ENCODE results near the gene COPZ1. TPM values are rescaled to one million over a fixed set of nuclear protein-coding genes. Genes with fewer than 3 reads are reported as not detected.

Gene COPZ1
- total RNA-seq, 1 donor from 2014 or later: 196 TPM

DNA sequence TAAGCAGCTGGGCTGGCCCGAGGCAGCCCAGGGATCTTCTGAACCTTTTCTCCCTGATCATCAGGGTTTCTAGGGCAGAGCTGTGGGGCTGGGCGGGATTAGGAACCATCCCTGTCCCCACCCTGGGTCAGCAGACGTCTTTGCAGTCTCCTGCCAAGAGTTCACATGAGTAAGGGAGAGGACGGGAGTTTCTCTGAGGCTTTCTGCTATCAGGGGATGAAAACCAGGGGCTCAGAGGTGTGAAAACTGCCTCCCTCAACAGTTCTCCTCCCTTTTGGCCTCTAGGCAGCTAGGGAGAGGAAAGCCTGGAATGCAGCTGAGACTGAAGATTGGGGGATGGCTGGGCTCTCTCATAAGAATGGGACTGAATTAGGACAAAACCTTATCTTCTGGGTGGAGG lies 51.7 kb downstream of the COPZ1 start:
- Mint-ChIP-seq H3K27me3 (no peaks in the 10 kb centered on the region), H3K4me1 (ENCODE audit: unreplicated experiment) (peaks cover 28% of the 10 kb centered on the region), H3K9me3 (no peaks in the 10 kb centered on the region), H3K4me3 (peak overlapping the region; percentile 77), H3K36me3 (peaks cover 16% of the 10 kb centered on the region), H3K27ac (peak overlapping the region; percentile 31)
- TF ChIP-seq, protein P1, sequence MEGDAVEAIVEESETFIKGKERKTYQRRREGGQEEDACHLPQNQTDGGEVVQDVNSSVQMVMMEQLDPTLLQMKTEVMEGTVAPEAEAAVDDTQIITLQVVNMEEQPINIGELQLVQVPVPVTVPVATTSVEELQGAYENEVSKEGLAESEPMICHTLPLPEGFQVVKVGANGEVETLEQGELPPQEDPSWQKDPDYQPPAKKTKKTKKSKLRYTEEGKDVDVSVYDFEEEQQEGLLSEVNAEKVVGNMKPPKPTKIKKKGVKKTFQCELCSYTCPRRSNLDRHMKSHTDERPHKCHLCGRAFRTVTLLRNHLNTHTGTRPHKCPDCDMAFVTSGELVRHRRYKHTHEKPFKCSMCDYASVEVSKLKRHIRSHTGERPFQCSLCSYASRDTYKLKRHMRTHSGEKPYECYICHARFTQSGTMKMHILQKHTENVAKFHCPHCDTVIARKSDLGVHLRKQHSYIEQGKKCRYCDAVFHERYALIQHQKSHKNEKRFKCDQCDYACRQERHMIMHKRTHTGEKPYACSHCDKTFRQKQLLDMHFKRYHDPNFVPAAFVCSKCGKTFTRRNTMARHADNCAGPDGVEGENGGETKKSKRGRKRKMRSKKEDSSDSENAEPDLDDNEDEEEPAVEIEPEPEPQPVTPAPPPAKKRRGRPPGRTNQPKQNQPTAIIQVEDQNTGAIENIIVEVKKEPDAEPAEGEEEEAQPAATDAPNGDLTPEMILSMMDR (conservative IDR thresholded peaks at IDR 0.05): no peak
- DNase-seq (ENCODE audit: extremely low spot score, unreplicated experiment): no peak

DNA sequence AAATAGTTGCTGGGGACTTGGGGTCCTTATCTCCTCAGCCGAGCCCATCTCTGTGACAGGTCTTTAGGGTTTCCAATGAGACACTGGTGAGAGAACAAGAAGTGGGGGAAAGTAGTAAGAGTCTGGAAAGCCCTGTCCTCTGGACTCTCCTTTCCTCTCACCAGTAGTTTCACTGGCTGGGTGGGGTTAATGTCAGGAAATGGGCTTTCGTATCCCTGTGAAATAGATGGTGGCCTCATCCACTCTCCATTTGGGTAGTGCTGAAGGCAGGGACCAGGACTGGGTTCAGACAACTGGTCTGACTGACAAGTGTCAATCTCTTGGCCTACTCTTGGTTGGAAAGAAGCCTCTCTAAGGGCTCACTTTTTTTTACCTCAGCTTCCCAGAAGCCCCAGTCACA lies 52.1 kb downstream of the COPZ1 start:
- H3K36me3 Mint-ChIP-seq: peaks cover 13% of the 10 kb centered on the region
- H3K27me3 Mint-ChIP-seq: no peaks in the 10 kb centered on the region
- peak overlapping the region; percentile 66 for H3K27ac Mint-ChIP-seq
- DNase-seq (ENCODE audit: extremely low spot score, unreplicated experiment): no peak
- H3K9me3 Mint-ChIP-seq: no peaks in the 10 kb centered on the region
- peaks cover 27% of the 10 kb centered on the region for H3K4me1 Mint-ChIP-seq (ENCODE audit: unreplicated experiment)
- H3K4me3 Mint-ChIP-seq: peak overlapping the region; percentile 77
- TF ChIP-seq, protein P1 (conservative IDR thresholded peaks at IDR 0.05): no peak

DNA sequence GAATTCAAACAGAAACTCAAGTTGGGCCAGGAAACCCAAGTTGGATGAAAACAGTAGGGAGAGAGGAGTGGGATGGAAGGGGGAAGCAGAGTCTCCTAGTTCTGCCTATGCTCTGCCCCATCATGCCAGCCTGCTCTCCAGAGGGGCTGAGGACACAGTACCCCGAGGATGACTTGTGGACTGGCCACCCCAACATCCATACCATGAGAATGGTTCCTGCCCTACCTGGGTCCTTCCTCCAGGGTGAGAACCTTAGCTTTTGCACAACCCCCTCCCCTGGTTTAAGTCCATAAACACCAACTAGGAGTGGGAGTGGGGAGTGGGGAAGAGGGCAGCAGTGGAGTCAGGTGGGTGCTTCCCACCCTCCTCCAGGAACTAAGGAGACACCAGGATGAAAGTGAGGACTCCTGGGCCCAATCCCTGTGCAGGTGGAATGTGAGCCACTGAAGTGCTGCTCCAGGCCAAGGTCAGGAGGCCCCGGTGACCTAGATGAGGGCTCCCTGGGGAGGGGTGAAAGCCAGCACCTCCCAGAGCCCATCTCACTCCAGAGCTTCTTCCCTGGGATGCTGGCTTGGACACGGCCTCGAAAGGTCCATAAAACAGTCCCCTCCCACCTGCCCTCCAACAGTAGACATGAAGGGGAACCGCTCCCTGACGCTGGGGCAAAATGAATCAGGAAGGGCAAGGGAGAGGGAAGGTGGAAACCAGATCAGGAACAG lies 53.0 kb downstream of the COPZ1 start:
- no peak for DNase-seq (ENCODE audit: extremely low spot score, unreplicated experiment)
- Mint-ChIP-seq H3K27ac (no peak overlapping the region), H3K4me1 (ENCODE audit: unreplicated experiment) (peaks cover 20% of the 10 kb centered on the region), H3K36me3 (peaks cover 12% of the 10 kb centered on the region), H3K27me3 (no peaks in the 10 kb centered on the region), H3K9me3 (no peaks in the 10 kb centered on the region), H3K4me3 (peak overlapping the region; percentile 87)
- TF ChIP-seq, protein P1 (conservative IDR thresholded peaks at IDR 0.05): no peak

DNA sequence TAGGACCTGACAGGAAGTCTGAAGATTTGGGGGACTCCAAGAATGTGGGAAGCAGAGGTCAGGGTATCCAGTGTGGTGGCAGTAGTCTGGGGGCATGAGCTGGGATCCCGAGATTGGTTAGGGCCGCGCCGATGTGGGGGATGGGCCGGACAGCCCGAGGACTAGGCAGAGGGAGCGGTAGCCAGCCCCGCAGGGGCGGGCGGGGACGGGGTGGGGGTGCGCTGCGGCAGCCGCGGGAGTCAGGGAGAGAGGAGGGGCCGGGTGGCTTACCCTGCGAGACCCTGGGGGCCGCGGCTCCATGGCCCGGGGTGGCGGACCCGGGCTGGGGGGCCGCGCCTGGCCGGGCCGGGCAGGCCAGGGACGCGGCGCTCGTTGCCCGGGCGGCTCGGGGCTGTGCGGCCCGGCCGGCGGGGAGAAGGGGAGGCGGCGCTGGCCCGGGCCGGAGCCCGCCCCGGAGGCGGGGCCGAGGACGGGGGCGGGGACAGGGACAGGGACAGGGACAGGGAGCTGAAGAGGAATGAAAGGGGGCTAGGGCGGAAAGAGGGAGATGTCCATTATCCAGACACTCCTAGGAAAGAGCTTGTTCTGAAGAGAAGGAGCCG lies 54.0 kb downstream of the COPZ1 start:
- Mint-ChIP-seq H3K4me1 (ENCODE audit: unreplicated experiment) (peaks cover 22% of the 10 kb centered on the region), H3K36me3 (peaks cover 14% of the 10 kb centered on the region), H3K27ac (no peak overlapping the region), H3K4me3 (peak overlapping the region; percentile 87), H3K9me3 (no peaks in the 10 kb centered on the region), H3K27me3 (no peaks in the 10 kb centered on the region)
- TF ChIP-seq, protein P1 (conservative IDR thresholded peaks at IDR 0.05): no peak
- no peak for DNase-seq (ENCODE audit: extremely low spot score, unreplicated experiment)

DNA sequence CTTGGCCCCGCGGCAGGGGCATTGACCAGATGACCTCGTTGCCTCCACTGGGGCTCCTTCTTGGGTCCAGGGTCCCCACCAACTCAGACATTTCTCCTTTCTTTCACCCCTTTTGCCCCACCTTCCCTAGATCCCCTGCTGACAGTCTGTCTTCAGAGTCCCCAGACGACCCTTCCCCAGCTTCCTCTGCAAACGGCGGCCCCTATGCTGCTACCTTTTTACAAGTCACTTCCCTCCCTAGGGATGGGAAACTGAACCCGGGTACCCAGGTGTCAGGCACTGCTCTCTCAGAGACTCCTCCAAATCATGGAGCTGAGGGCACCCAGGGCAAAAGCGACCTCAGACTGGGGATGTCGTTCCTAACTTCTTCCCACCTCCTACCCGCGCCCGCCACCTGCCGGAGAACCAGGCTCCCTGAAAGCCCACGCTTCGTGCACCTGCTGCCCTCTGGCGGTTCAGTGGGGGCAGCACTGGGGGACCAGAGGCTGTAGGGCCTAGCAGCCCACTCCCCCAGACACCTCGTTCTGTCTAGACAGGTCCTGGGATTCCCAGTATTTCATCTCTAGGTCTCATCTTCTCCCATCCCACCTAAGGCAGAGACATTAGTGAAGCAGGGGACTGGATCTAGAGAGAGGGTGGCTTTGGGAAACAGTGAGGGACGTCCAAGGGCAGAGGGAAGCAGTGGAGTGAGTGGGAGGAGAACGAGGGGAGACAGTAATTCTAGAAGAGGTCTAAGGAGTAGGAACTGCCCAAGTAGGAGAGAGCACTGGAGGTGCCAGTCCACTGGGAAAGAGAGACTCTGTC lies 54.7 kb downstream of the COPZ1 start:
- peak; percentile 97 for DNase-seq (ENCODE audit: extremely low spot score, unreplicated experiment)
- Mint-ChIP-seq H3K27me3 (no peaks in the 10 kb centered on the region), H3K36me3 (peaks cover 16% of the 10 kb centered on the region), H3K9me3 (no peaks in the 10 kb centered on the region), H3K4me1 (ENCODE audit: unreplicated experiment) (peaks cover 29% of the 10 kb centered on the region), H3K27ac (peak overlapping the region; percentile 78), H3K4me3 (peak overlapping the region; percentile 87)
- TF ChIP-seq, protein P1 (conservative IDR thresholded peaks at IDR 0.05): peak; percentile 100
